ENCODE data around the gene ZNF358.

The ZNF358 gene

GRCh38 chr19:7476777-7477494, 39.0 kb upstream of the ZNF358 start:
- Histone ChIP-seq H4K20me1 (ENCODE audit: insufficient read depth) (no peaks in the 10 kb centered on the region), H3K4me2 (no peak overlapping the region), H3K36me3 (ENCODE audit: insufficient read depth) (no peaks in the 10 kb centered on the region), H3K27ac (no peak overlapping the region), H2AFZ (ENCODE audit: low read depth) (no peak overlapping the region), H3K79me2 (ENCODE audit: insufficient read depth, low read depth) (no peaks in the 10 kb centered on the region), H3K27me3 (ENCODE audit: insufficient read depth, low read depth) (no peaks in the 10 kb centered on the region), H3K4me3 (IDR thresholded peaks at IDR 0.05; ENCODE audit: insufficient read depth, low read depth, low read length) (no peak overlapping the region), H3K9ac (no peak overlapping the region), H3K4me1 (ENCODE audit: low read depth, poor library complexity, severe bottlenecking) (no peaks in the 10 kb centered on the region)
- no peak for TF ChIP-seq CTCF (conservative IDR thresholded peaks at IDR 0.05; ENCODE audit: low read depth, low read length)

GRCh38 chr19:7477758-7478157, 38.1 kb upstream of the ZNF358 start:
- H2AFZ ChIP-seq (ENCODE audit: low read depth) = no peak overlapping the region
- no peak overlapping the region for H3K4me3 ChIP-seq (IDR thresholded peaks at IDR 0.05; ENCODE audit: insufficient read depth, low read depth, low read length)

GRCh38 chr19:7478173-7478842, 37.6 kb upstream of the ZNF358 start:
- Histone ChIP-seq H3K4me2 (no peak overlapping the region), H3K9ac (no peak overlapping the region), H2AFZ (ENCODE audit: low read depth) (no peak overlapping the region), H3K4me3 (IDR thresholded peaks at IDR 0.05; ENCODE audit: insufficient read depth, low read depth, low read length) (no peak overlapping the region), H4K20me1 (ENCODE audit: insufficient read depth) (no peaks in the 10 kb centered on the region), H3K4me1 (ENCODE audit: low read depth, poor library complexity, severe bottlenecking) (no peaks in the 10 kb centered on the region), H3K27me3 (ENCODE audit: insufficient read depth, low read depth) (peaks cover 3% of the 10 kb centered on the region; the same call in 1 of the 2 replicates), H3K36me3 (ENCODE audit: insufficient read depth) (no peaks in the 10 kb centered on the region), H3K79me2 (ENCODE audit: insufficient read depth, low read depth) (no peaks in the 10 kb centered on the region), H3K27ac (no peak overlapping the region)
- no peak for TF ChIP-seq CTCF (conservative IDR thresholded peaks at IDR 0.05; ENCODE audit: low read depth, low read length)

More at GRCh38 chr19:7477758-7478157, 38.1 kb upstream of the ZNF358 start:
- Histone ChIP-seq H3K9ac (no peak overlapping the region), H3K79me2 (ENCODE audit: insufficient read depth, low read depth) (no peaks in the 10 kb centered on the region), H3K4me2 (no peak overlapping the region), H3K4me1 (ENCODE audit: low read depth, poor library complexity, severe bottlenecking) (no peaks in the 10 kb centered on the region), H3K27ac (no peak overlapping the region), H3K27me3 (ENCODE audit: insufficient read depth, low read depth) (peaks cover 3% of the 10 kb centered on the region; the same call in 1 of the 2 replicates), H4K20me1 (ENCODE audit: insufficient read depth) (no peaks in the 10 kb centered on the region), H3K36me3 (ENCODE audit: insufficient read depth) (no peaks in the 10 kb centered on the region)
- TF ChIP-seq CTCF (conservative IDR thresholded peaks at IDR 0.05; ENCODE audit: low read depth, low read length) = no peak

GRCh38 chr19:7478843-7479227, 37.1 kb upstream of the ZNF358 start:
- Histone ChIP-seq H3K4me1 (ENCODE audit: low read depth, poor library complexity, severe bottlenecking) (no peaks in the 10 kb centered on the region), H3K4me3 (IDR thresholded peaks at IDR 0.05; ENCODE audit: insufficient read depth, low read depth, low read length) (no peak overlapping the region), H3K27ac (no peak overlapping the region), H3K27me3 (ENCODE audit: insufficient read depth, low read depth) (peaks cover 3% of the 10 kb centered on the region; the same call in 1 of the 2 replicates), H3K79me2 (ENCODE audit: insufficient read depth, low read depth) (no peaks in the 10 kb centered on the region), H3K4me2 (no peak overlapping the region), H2AFZ (ENCODE audit: low read depth) (no peak overlapping the region), H4K20me1 (ENCODE audit: insufficient read depth) (no peaks in the 10 kb centered on the region), H3K36me3 (ENCODE audit: insufficient read depth) (no peaks in the 10 kb centered on the region), H3K9ac (no peak overlapping the region)
- TF ChIP-seq CTCF (conservative IDR thresholded peaks at IDR 0.05; ENCODE audit: low read depth, low read length) = no peak

Measured in KMS-11 (cell line).